Hypothalamus (tissue), 51 donors: ENCODE data around the gene LRP2.
"Not testable (repeated sequence)": the region's sequence is repeated elsewhere in the genome, so short reads cannot be mapped to it uniquely, and the experiment has no call there.

ENCODE experiments used
- DNase-seq, 51 donors: peaks; one replicate each; lab custom pipeline; 2025; lab: John Stamatoyannopoulos, UW

Gene LRP2

DNA sequence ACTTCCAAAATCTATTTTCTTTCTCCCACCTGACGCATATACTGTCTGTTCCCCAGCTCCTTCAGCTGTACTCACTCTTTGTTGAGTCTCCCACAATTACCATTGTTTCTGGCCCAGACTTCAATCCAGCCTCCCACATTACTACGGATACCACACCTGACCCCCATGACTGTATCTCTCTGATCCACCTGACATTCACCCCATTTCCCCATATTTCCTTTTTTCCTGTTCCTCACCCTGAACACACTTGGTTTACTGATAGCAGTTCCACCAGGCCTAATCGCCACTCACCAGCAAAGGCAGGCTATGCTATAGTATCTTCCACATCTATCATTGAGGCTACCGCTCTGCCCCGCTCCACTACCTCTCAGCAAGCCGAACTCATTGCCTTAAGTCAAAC is 228.1 kb downstream of the LRP2 start:
- DNase-seq: not testable (repeated sequence)

GRCh38 chr2:169131587-169132512 is 230.5 kb downstream of the LRP2 start:
- DNase-seq: peak in 3 of 51 donors; percentile 1 to 49 (median 11)

DNA sequence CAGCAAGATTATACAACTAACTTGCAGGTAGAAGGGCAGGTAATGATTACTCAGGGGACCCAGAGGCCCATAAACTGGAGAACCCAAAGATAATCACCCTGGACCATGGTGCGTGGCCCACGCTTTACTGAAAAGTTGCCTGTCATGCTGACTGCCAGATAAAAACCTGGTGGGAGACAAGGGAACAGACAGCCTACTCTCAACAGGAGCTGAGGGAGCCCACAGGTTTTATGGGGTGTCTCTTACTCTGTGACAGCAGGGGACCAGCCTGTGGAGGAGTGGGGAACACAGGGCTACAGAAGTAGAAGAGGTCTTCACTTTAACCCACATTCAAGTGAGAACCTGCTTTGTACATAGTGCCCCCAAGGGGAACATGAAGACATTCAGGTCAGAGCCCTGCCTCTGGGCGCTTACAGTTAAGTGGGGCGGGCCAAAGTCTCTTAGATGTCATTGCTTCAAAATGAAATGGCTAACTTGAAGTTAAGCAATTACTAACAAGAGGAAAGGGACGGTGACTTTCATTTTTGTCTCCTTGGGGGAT is 232.6 kb downstream of the LRP2 start:
- DNase-seq: no peak

DNA sequence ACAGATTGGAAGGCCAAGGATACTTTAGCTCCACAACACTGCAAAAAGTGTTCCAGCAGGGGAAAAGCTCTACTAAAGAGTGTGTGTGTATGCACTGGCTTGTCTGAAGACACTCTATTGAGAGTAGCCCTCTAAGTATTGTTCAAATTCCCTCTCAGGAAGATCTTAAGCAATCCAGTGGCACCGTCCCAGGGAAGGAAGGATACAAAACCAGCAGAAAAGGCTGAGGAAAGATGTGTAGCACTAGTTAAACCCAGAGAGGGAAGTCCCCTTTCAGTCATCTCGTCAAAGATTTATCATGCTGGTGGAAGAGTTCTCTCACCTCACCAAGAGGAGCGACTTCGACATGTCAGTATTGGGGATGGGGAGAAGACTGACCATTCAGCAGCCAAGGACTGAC is 242.5 kb downstream of the LRP2 start:
- DNase-seq: no peak

DNA sequence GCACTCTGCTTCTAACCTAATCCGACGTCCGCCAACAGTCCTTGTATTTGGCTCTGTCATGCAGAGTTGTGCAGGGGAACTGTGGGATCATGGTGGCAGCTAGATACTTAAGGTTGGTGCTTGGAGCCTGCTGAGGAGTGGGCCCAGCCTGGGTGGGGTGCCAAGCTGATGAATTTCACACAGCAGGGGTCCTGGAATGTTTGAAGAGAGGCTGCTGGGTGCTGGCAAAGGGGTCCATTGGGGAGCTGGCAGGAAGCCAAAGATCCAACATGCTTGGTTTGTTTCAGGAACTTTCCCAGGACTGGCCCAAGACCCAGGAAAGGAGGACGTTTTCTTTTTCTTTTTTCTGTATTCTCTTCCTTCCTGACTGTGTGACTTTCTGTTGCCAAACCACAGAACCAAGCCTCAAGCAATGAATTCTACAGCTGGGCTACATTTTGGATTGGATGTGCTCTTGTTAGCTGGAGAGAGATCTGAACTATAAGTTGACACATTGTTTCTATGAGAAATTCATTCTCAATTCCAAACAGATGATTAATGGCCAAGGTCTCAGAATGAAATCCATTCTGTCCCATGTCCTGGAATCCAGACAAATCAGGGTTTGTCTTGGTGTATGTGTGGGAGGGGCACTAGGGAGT is 243.1 kb downstream of the LRP2 start:
- DNase-seq: no peak

DNA sequence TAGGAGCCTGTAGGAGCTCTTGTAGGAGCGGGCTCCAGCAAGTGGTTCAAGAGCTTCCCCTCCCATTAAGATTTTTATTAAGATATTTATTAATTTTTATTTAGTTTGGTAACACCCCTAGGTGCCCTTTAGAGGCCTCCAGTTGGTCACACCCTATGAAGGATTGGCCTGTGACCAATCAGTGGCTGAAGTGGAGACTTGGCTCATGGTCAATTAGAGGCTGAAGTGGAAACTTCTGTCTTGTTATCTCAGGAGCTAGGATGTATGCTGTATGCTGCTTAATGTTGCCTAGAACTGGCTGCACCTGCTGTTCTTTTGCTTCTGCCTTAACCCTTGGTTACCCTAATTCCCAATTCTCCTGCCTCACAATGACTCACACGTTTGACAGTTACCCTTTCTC is 244.3 kb downstream of the LRP2 start:
- DNase-seq: no peak

- DNase-seq: no peak
Observed at GRCh38 chr2:169116993-169117392, 245.3 kb downstream of the LRP2 start.

DNA sequence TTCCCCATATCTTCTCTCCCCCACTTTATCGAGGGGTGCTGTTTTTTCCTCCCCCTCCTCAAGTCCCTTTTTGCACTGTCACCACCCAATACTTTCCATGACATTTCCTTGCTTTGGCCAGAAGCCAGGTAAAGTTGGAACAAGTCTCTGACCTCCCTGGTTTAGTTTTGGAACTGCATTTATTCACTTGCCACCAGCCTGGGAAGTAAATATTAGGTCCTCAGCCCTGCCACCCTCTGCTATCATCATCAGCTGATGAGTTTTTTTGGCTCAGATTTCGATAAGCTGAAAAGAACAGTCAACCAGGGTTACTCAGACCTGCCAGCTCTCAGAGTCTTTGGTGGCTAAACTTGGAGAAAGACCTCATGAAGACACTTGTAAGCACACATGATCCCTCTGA is 246.0 kb downstream of the LRP2 start:
- no peak for DNase-seq

- no peak for DNase-seq
Observed at GRCh38 chr2:169114056-169114455, 248.3 kb downstream of the LRP2 start.

DNA sequence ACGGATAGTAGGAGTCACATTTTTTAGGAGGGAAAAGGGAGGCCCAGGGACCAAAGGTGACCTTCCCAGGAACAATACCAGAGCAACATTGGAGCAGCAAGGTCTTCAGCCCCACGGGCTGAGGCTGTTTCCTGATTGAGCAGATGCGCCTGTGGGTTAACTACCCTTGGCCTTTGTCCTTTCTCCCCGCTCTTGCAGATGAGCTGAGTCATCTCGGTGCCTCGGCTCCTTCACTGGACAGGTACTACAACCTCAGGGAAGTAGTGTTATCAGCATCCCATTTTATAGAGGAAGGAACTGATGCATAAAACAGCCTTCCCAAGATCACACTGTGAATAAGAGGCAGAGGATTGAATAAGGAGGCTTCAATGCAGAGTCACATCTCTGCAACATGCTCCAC is 249.5 kb downstream of the LRP2 start:
- DNase-seq: no peak

DNA sequence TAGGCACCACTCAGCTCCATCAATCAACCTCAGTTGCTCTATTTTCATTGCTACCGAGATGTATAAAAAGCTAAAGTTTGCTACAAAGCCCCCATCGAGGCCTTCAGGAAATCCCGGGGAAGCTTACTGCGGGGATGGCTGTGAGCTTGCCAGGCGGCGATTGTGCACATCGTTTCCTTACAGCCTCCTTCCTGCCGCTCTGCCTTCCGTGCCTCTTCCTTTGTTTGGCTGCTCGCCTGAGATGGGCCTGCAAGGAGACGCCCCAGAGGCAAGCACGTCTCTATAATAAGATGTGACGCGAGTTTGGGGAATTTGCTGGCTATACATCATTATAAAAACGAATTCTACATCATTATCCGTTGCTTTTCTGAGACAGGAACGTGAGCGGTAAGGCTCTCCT is 251.4 kb downstream of the LRP2 start:
- no peak for DNase-seq

DNA sequence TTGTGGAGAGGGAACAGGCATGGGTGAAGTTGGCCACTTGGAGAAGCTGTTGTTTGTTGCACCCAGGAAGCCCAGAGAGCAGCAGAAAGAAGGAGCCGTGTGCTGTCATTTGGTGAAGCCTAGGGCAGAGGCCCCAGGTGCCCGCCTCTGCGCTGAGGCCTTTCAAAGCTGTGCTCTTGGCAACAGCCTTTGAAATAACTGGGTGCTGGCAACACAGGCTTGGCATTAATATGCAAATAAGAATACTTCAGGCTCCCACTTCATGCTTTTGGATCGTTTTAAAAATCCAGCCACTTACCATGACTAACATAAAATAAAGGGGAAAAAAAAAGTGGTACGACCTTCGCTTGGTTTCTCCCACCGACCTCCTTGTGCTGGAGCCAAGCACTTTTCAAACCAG is 251.9 kb downstream of the LRP2 start:
- DNase-seq: peak in 3 of 51 donors; percentile 3 to 11 (median 4)

DNA sequence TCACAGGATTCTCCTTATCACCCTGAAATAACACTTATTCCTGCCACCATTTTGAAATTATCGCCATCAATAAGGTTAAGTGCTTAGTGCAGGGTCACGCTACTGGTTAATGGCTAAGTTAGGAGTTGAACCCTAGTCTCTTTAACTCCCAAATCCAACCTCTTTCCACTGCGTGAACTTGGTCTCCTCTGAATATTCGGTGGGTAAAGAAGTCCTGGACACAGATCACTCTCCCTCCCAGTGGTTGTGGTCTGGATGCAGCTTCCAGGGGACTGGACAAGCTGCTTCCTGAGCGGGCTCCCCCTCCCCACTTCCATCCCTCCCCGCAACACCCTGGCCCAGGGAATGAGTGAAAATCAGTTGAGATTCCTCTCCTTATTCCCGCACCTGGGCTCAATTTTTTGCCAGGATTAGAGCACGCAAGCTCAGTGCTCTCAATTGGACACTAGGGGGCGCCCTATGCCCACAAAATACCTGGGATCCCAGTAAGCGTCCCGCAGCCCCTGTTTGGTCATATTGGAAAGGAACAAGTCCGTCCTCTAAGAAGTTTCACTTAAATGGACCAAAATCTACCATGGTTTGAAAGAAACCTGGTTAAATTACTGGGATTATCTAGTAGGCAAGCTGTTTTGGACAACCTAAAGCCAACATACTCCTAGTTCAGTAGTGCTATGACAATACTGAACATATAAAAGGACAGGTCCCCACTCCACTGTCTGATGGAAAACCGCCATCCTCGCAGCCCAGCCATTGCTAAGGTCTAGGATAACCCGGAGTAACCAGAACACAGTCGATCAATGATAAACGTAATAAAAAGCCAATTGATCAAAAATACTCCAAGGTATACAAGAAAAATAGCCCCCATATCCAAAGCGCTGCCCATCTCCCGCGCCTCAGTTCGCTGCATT is 252.6 kb downstream of the LRP2 start:
- peak in 50 of 51 donors; percentile 4 to 84 (median 58) for DNase-seq

DNA sequence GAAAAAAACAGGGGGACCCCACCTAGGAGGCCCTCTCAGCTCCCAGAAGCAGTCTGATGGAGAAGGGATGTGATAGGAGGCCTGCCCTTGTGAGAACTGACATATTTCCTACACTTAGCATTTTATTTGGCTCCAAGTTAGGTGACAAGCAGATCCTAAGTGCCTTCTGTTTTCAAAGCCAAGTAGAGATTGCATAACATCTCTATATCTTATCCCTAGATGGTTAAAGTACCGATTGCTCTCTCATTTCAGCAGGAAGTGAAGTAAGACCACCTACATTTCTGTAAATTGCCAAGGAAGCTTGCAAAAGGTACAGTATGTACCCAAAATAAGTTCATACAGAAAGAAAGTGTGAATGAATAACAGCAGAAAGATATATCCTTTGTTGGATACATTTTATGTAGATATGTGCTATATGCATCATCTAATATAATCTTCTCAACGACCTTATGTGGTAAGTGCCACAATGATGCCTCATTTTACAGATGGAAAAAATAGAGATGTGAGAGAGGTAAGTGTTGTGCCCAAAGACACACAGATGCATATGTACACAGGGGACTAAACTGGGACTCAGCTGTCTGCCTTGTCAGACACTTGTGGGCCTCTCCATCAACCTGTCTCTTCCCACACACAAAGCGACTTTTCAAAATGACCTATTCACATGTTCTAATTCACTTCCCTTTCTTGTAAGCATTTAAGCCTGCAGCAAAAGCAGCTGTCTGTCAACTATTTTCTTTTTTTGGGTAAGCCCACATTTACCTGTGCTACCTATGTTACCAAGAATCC is 254.0 kb downstream of the LRP2 start:
- no peak for DNase-seq

GRCh38 chr2:169107645-169108044 is 254.7 kb downstream of the LRP2 start:
- DNase-seq: no peak

DNA sequence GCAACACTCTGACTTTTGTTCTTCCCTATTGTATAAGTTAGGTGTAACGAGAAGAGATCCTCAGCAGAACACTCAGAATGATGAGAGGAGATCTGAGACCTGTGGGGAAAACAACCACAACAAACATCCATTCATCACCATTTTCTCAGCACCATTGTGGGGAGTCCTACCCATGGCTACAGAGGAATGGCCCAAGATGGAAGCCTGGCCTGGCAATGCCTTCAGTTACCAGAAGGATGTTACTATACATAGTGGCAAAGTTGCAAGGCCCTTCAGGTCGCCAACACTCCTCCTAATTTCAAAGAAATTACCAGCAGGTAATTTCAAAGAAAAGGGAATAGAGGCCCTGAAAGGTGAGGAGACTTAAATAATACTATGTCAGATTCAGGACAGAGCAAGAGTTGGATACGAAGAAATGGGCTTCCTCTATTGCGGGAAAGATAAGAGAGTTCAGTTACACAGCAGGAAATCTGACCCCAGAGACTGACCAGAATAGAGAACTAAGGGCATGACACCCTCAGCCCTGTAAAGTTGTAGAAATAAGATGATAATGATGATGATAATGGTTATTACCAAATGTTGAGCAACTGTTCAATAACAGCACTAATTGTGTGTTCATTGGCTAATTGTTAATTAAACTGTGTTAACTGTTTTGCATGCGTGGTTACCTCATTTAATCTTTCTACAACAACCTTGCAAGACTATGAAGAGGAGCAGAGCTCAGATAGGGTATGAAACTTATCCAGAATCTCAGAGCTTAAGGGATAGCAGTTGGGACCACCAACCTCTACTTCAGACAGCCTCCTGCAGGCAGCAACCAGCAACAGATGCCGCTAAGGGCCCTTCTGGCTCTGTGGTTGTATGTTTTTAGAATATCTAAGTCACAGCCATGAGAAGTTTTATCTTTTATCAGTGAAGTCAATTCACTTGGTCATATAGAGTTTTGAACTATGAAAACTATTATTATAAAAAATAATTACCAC is 255.5 kb downstream of the LRP2 start:
- no peak for DNase-seq

DNA sequence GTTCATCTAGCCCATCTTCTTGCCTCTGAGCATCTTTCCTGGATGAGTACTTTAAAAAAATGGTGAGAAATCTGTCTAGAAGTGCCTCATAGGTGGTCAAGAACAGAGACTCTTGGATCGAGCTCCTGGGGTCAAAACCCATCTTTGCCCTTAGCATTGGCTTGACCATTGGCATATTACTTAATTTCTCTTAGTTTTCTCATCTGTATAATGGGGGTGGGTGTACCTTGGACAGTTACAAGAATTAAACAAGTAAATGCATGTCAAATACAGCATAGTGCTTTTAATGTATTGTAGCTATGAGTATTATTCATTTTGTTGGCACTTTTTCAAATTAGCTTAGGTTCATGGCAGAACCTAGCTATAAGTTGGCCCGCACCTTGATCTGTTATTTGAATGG is 256.2 kb downstream of the LRP2 start:
- no peak for DNase-seq

DNA sequence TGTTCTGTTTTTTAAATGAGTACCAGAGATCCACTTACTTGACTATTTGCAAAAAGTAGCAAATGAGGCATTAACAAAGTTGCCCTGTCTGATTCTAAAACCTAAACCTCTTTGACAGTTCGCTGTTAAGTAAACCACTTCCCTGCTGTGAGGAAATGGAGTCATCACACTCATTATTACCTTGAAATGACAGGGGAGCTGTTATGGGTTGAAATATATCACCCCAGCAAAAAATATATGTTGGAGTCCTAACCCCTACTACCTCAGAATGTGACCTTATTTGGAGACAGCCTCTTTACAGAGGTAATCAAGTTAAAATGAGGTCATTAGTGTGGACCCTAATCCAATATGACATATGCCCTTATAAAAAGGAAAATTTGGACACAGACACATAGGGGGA is 256.9 kb downstream of the LRP2 start:
- no peak for DNase-seq

- DNase-seq: no peak
Observed at GRCh38 chr2:169104848-169105247, 257.5 kb downstream of the LRP2 start.
